HEK293 (cell line): ENCODE measurements around the gene LPP.

ENCODE experiments used
- CTCF ChIP-seq: fragments of 450-650 bp; formaldehyde crosslinking; IDR thresholded peaks from 2 replicates; pipeline ENCODE4 v1.5.1; 2016; ENCODE audit warnings: missing biosample characterization, missing genetic modification characterization
- PBX3 ChIP-seq: sonication (generic); formaldehyde crosslinking; IDR thresholded peaks from 2 replicates; pipeline ENCODE4 v1.8.1; 2022; ENCODE audit warnings: mild to moderate bottlenecking, moderate library complexity, missing genetic modification reagents
- REPIN1 ChIP-seq: fragments of 450-650 bp; formaldehyde crosslinking; IDR thresholded peaks from 2 replicates; pipeline ENCODE4 v1.5.1; 2017; ENCODE audit warnings: missing biosample characterization, missing genetic modification characterization, low read depth
- REST ChIP-seq: fragments of 450-650 bp; formaldehyde crosslinking; IDR thresholded peaks from 2 replicates; pipeline ENCODE4 v1.5.1; 2016; ENCODE audit warnings: missing biosample characterization, missing genetic modification characterization
- ZBTB8A ChIP-seq: fragments of 450-650 bp; formaldehyde crosslinking; IDR thresholded peaks from 2 replicates; pipeline ENCODE4 v1.5.1; 2016; ENCODE audit warnings: missing biosample characterization, missing genetic modification characterization
- ZFP3 ChIP-seq: fragments of 450-650 bp; formaldehyde crosslinking; IDR thresholded peaks from 2 replicates; pipeline ENCODE4 v1.5.1; 2016; ENCODE audit warnings: low read depth, missing biosample characterization, missing genetic modification characterization
- ZNF175 ChIP-seq: fragments of 450-650 bp; formaldehyde crosslinking; IDR thresholded peaks from 2 replicates; pipeline ENCODE4 v1.5.1; 2016; ENCODE audit warnings: missing biosample characterization, missing genetic modification characterization
- ZNF19 ChIP-seq: fragments of 450-650 bp; formaldehyde crosslinking; IDR thresholded peaks from 2 replicates; pipeline ENCODE4; 2016; ENCODE audit warnings: missing biosample characterization, missing genetic modification characterization, low read depth
- ZNF23 ChIP-seq: fragments of 450-650 bp; formaldehyde crosslinking; IDR thresholded peaks from 2 replicates; pipeline ENCODE4 v1.5.1; 2016; ENCODE audit warnings: missing biosample characterization, missing genetic modification characterization, borderline replicate concordance
- ZNF558 ChIP-seq: fragments of 450-650 bp; formaldehyde crosslinking; IDR thresholded peaks from 2 replicates; pipeline ENCODE4 v1.5.1; 2016; ENCODE audit warnings: missing biosample characterization, missing genetic modification characterization
- TF ChIP-seq, protein P1 (sequence below): fragments of 450-650 bp; formaldehyde crosslinking; IDR thresholded peaks from 2 replicates; pipeline ENCODE4 v1.5.0; 2017; ENCODE audit warnings: missing biosample characterization, missing genetic modification characterization, borderline replicate concordance

- TF ChIP-seq ZNF558 (tag by site-specific recombination) (no peak), CTCF (no peak), ZNF23 (tag by site-specific recombination) (no peak), REPIN1 (tag by site-specific recombination) (no peak), REST (tag by site-specific recombination) (no peak), PBX3 (CRISPR knock-in tag) (no peak), ZNF175 (no peak), ZNF19 (no peak), ZBTB8A (tag by site-specific recombination) (no peak), ZFP3 (tag by site-specific recombination) (no peak)
- TF ChIP-seq, protein P1, sequence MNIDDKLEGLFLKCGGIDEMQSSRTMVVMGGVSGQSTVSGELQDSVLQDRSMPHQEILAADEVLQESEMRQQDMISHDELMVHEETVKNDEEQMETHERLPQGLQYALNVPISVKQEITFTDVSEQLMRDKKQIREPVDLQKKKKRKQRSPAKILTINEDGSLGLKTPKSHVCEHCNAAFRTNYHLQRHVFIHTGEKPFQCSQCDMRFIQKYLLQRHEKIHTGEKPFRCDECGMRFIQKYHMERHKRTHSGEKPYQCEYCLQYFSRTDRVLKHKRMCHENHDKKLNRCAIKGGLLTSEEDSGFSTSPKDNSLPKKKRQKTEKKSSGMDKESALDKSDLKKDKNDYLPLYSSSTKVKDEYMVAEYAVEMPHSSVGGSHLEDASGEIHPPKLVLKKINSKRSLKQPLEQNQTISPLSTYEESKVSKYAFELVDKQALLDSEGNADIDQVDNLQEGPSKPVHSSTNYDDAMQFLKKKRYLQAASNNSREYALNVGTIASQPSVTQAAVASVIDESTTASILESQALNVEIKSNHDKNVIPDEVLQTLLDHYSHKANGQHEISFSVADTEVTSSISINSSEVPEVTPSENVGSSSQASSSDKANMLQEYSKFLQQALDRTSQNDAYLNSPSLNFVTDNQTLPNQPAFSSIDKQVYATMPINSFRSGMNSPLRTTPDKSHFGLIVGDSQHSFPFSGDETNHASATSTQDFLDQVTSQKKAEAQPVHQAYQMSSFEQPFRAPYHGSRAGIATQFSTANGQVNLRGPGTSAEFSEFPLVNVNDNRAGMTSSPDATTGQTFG: no peak
These were observed 237.0 kb downstream of the LPP start for GRCh38 chr3:188390775-188391443.
